Measurements from ENCODE around the gene PCDHGA10.

DNA sequence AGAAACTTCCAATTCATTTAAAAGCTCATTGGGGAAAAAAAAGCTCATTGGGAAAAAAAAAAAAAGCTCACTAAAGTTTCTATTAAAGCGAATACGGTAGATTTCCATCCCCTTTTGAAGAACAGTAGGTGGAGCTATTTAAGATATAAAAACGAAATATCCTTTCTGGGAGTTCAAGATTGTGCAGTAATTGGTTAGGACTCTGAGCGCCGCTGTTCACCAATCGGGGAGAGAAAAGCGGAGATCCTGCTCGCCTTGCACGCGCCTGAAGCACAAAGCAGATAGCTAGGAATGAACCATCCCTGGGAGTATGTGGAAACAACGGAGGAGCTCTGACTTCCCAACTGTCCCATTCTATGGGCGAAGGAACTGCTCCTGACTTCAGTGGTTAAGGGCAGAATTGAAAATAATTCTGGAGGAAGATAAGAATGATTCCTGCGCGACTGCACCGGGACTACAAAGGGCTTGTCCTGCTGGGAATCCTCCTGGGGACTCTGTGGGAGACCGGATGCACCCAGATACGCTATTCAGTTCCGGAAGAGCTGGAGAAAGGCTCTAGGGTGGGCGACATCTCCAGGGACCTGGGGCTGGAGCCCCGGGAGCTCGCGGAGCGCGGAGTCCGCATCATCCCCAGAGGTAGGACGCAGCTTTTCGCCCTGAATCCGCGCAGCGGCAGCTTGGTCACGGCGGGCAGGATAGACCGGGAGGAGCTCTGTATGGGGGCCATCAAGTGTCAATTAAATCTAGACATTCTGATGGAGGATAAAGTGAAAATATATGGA lies 17.7 kb downstream of the PCDHGA10 start, which contains the start of gene PCDHGA12:
- TF ChIP-seq, protein P1, sequence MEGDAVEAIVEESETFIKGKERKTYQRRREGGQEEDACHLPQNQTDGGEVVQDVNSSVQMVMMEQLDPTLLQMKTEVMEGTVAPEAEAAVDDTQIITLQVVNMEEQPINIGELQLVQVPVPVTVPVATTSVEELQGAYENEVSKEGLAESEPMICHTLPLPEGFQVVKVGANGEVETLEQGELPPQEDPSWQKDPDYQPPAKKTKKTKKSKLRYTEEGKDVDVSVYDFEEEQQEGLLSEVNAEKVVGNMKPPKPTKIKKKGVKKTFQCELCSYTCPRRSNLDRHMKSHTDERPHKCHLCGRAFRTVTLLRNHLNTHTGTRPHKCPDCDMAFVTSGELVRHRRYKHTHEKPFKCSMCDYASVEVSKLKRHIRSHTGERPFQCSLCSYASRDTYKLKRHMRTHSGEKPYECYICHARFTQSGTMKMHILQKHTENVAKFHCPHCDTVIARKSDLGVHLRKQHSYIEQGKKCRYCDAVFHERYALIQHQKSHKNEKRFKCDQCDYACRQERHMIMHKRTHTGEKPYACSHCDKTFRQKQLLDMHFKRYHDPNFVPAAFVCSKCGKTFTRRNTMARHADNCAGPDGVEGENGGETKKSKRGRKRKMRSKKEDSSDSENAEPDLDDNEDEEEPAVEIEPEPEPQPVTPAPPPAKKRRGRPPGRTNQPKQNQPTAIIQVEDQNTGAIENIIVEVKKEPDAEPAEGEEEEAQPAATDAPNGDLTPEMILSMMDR (tag by site-specific recombination; IDR thresholded peaks at IDR 0.05), result no peak
- TF ChIP-seq ZNF24 (tag by site-specific recombination; IDR thresholded peaks at IDR 0.05), result no peak
- TF ChIP-seq ZBTB49 (tag by site-specific recombination; IDR thresholded peaks at IDR 0.05; ENCODE audit: low read depth), result no peak
- TF ChIP-seq ZFP3 (tag by site-specific recombination; IDR thresholded peaks at IDR 0.05; ENCODE audit: low read depth), result no peak
- no peak for TF ChIP-seq TRIM28 (IDR thresholded peaks at IDR 0.05; ENCODE audit: borderline replicate concordance, low read length)
- no peak for TF ChIP-seq ZNF121 (tag by site-specific recombination; IDR thresholded peaks at IDR 0.05)
- TF ChIP-seq ZIC2 (tag by site-specific recombination; IDR thresholded peaks at IDR 0.05), result no peak
- TF ChIP-seq ZNF292 (tag by site-specific recombination; IDR thresholded peaks at IDR 0.05; ENCODE audit: borderline replicate concordance, low read depth), result no peak
- no peak for TF ChIP-seq ZNF777 (tag by site-specific recombination; IDR thresholded peaks at IDR 0.05; ENCODE audit: borderline replicate concordance)
- no peak for TF ChIP-seq ZNF645 (tag by site-specific recombination; IDR thresholded peaks at IDR 0.05)
- TF ChIP-seq ZNF10 (tag by site-specific recombination; IDR thresholded peaks at IDR 0.05), result no peak
- TF ChIP-seq ZNF138 (tag by site-specific recombination; IDR thresholded peaks at IDR 0.05; ENCODE audit: borderline replicate concordance), result no peak
- TF ChIP-seq ZNF274 (IDR thresholded peaks at IDR 0.05; ENCODE audit: low read length), result no peak
- TF ChIP-seq ZNF274 (tag by site-specific recombination; IDR thresholded peaks at IDR 0.05; ENCODE audit: borderline replicate concordance), result no peak
- TF ChIP-seq ZNF335 (tag by site-specific recombination; conservative IDR thresholded peaks at IDR 0.05), result no peak

Measured in HEK293 (cell line).